K562 (cell line): ENCODE data around the gene KDM4C. TPM values are rescaled to one million over a fixed set of nuclear protein-coding genes. Genes with fewer than 3 reads are reported as not detected.

Experiments
- BCOR ChIP-seq: fragments of 450-650 bp; IDR thresholded peaks from 2 replicates; pipeline ENCODE4 v1.6.1; 2016
- CREB3L1 ChIP-seq: fragments of 450-650 bp; IDR thresholded peaks from 2 replicates; pipeline ENCODE4 v1.6.1; 2014; ENCODE audit warnings: low read depth, mild to moderate bottlenecking, moderate library complexity, borderline replicate concordance
- DMBX1 ChIP-seq: fragments of 250-450 bp; sonication (Bioruptor Pico); IDR thresholded peaks from 2 replicates; pipeline ENCODE4 v1.8.0; 2022; ENCODE audit warnings: inconsistent platforms, mild to moderate bottlenecking, moderate library complexity, borderline replicate concordance
- FOXA1 ChIP-seq: fragments of 450-650 bp; IDR thresholded peaks from 2 replicates; pipeline ENCODE4 v1.6.1; 2016; ENCODE audit warnings: mild to moderate bottlenecking, borderline replicate concordance
- HDAC6 ChIP-seq: IDR thresholded peaks from 2 replicates; pipeline ENCODE4 v1.6.1; 2012; ENCODE audit warnings: low read depth, mild to moderate bottlenecking, control low read depth, inconsistent platforms, low read length, moderate library complexity
- KAT7 ChIP-seq: sonication (generic); formaldehyde crosslinking; IDR thresholded peaks from 2 replicates; pipeline ENCODE4 v1.8.0; 2022; ENCODE audit warnings: missing genetic modification reagents, mild to moderate bottlenecking, borderline replicate concordance
- MAFK ChIP-seq: IDR thresholded peaks from 2 replicates; pipeline ENCODE4 v1.6.1; 2011; ENCODE audit warnings: low read length, improper control_type of control experiment
- MEF2A ChIP-seq: IDR thresholded peaks from 2 replicates; pipeline ENCODE4 v1.6.1; 2011; ENCODE audit warnings: low read depth, mild to moderate bottlenecking, low read length, moderate library complexity; ENCODE audit not compliant: control insufficient read depth
- PCBP2 ChIP-seq: fragments of 200-400 bp; formaldehyde crosslinking; IDR thresholded peaks from 2 replicates; pipeline ENCODE4 v1.6.1; 2018; ENCODE audit warnings: low read length, low read depth, mild to moderate bottlenecking, moderate library complexity; ENCODE audit not compliant: poor library complexity, severe bottlenecking
- RBM39 ChIP-seq: fragments of 200-400 bp; formaldehyde crosslinking; optimal IDR thresholded peaks from 2 replicates; pipeline ENCODE3; 2018; ENCODE audit warnings: low read depth, low read length
- TFE3 ChIP-seq: fragments of 450-650 bp; formaldehyde crosslinking; IDR thresholded peaks from 2 replicates; pipeline ENCODE4 v1.4.0; 2020; ENCODE audit warnings: mild to moderate bottlenecking, mixed read lengths
- ZBED1 ChIP-seq: IDR thresholded peaks from 2 replicates; pipeline ENCODE4 v1.6.1; 2014
- ZFP1 ChIP-seq: fragments of 450-650 bp; formaldehyde crosslinking; IDR thresholded peaks from 2 replicates; pipeline ENCODE4 v1.4.0; 2020; ENCODE audit warnings: mild to moderate bottlenecking, mixed read lengths
- ZNF146 ChIP-seq: IDR thresholded peaks from one replicate; pipeline ENCODE4 v1.6.1; 2018; ENCODE audit warnings: missing compliant biosample characterization; ENCODE audit not compliant: unreplicated experiment
- ZNF512 ChIP-seq: IDR thresholded peaks from 2 replicates; pipeline ENCODE4 v1.6.1; 2016; ENCODE audit warnings: missing genetic modification characterization, missing compliant biosample characterization
- ZNF592 ChIP-seq: fragments of 450-650 bp; IDR thresholded peaks from 2 replicates; pipeline ENCODE4 v1.6.1; 2017; ENCODE audit warnings: antibody characterized with exemption, mild to moderate bottlenecking
- polyA plus RNA-seq, 8 experiments: library from polyadenylated mRNA; depleted of rRNA in 4 of 8; stranded (reverse) in 5 of 8; unstranded in 3 of 8; fragments of >200 nt; fragmentation: Nextera tagmentation in 2 of 8; fragmentation: Illumina TruSeq in 1 of 8; extraction: Ambion mirVana in 2 of 8; extraction: Trizol in 1 of 8; gene quantifications; 2 replicates each; pipeline versions ENCODE4 v1.2.1 to v1.2.3, GENCODE V29; 2011 to 2014; ENCODE audit warnings: inconsistent platforms in 1 of 8, missing spikeins in 1 of 8
- total RNA-seq, 7 experiments: library from RNA; depleted of rRNA in 6 of 7; stranded (reverse); fragments of >200 nt in 6 of 7; fragmentation: Illumina TruSeq in 2 of 7; extraction: Trizol in 2 of 7; gene quantifications; 2 replicates each; pipeline versions ENCODE4 v1.2.1 to v1.2.3, GENCODE V29; 2011 to 2021; ENCODE audit warnings: low replicate concordance in 1 of 7
- TF ChIP-seq, protein P1 (sequence below): fragments of 450-650 bp; formaldehyde crosslinking; IDR thresholded peaks from 2 replicates; pipeline ENCODE4 v1.4.0; 2022; ENCODE audit warnings: missing genetic modification characterization

The KDM4C gene
- total and polyA plus RNA-seq, 9 of the 15 experiments (the other 6 are each of a cell fraction or from before 2014, with no cell fraction given), result 5.4 to 17.0 (median 12.6) TPM

GRCh38 chr9:6757456-6758247 lies at the start of gene KDM4C (continued):
- TF ChIP-seq ZNF592, result no peak; the same call in 1 of the 2 replicates
- TF ChIP-seq, protein P1, sequence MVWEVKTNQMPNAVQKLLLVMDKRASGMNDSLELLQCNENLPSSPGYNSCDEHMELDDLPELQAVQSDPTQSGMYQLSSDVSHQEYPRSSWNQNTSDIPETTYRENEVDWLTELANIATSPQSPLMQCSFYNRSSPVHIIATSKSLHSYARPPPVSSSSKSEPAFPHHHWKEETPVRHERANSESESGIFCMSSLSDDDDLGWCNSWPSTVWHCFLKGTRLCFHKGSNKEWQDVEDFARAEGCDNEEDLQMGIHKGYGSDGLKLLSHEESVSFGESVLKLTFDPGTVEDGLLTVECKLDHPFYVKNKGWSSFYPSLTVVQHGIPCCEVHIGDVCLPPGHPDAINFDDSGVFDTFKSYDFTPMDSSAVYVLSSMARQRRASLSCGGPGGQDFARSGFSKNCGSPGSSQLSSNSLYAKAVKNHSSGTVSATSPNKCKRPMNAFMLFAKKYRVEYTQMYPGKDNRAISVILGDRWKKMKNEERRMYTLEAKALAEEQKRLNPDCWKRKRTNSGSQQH, result no peak
- TF ChIP-seq TFE3, result peak; percentile 99
- TF ChIP-seq ZFP1 (CRISPR knock-in tag), result no peak
- TF ChIP-seq HDAC6, result no peak
- TF ChIP-seq MAFK, result no peak
- no peak for TF ChIP-seq ZBED1
- TF ChIP-seq BCOR, result no peak
- no peak for TF ChIP-seq FOXA1
- no peak for TF ChIP-seq MEF2A
- no peak for TF ChIP-seq PCBP2
- TF ChIP-seq RBM39, result no peak
- TF ChIP-seq KAT7 (CRISPR knock-in tag), result no peak
- no peak for TF ChIP-seq DMBX1 (CRISPR knock-in tag)
- no peak for TF ChIP-seq ZNF512 (tag)
- TF ChIP-seq ZNF146 (CRISPR knock-in tag), result no peak
- peak; percentile 71; the same call in 1 of the 2 replicates for TF ChIP-seq CREB3L1
